ENCODE data around the gene SRRM4.

SRRM4 gene

GRCh38 chr12:119008691-119009221 lies 27.4 kb downstream of the SRRM4 start:
- no peak for TF ChIP-seq ZFX (IDR thresholded peaks at IDR 0.05; ENCODE audit: borderline replicate concordance)
- TF ChIP-seq CTCF (IDR thresholded peaks at IDR 0.05), result no peak
- H3K27ac ChIP-seq, result peak overlapping the region; percentile 85

GRCh38 chr12:119011231-119011630 lies 29.9 kb downstream of the SRRM4 start:
- no peak for TF ChIP-seq CTCF (IDR thresholded peaks at IDR 0.05)
- TF ChIP-seq ZFX (IDR thresholded peaks at IDR 0.05; ENCODE audit: borderline replicate concordance), result no peak
- peak overlapping the region; percentile 85 for H3K27ac ChIP-seq

GRCh38 chr12:119012179-119012578 lies 30.8 kb downstream of the SRRM4 start:
- TF ChIP-seq CTCF (IDR thresholded peaks at IDR 0.05), result no peak
- TF ChIP-seq ZFX (IDR thresholded peaks at IDR 0.05; ENCODE audit: borderline replicate concordance), result no peak
- H3K27ac ChIP-seq, result peak overlapping the region; percentile 85

- TF ChIP-seq CTCF (IDR thresholded peaks at IDR 0.05), result no peak
- no peak for TF ChIP-seq ZFX (IDR thresholded peaks at IDR 0.05; ENCODE audit: borderline replicate concordance)
- H3K27ac ChIP-seq, result peak overlapping the region; percentile 85
Observed at GRCh38 chr12:119013023-119013422, 31.7 kb downstream of the SRRM4 start.

GRCh38 chr12:119014368-119014767 lies 33.0 kb downstream of the SRRM4 start:
- H3K27ac ChIP-seq, result peak overlapping the region; percentile 54
- TF ChIP-seq CTCF (IDR thresholded peaks at IDR 0.05), result no peak

- H3K27ac ChIP-seq, result peak overlapping the region; percentile 54
- no peak for TF ChIP-seq CTCF (IDR thresholded peaks at IDR 0.05)
- no peak for TF ChIP-seq ZFX (IDR thresholded peaks at IDR 0.05; ENCODE audit: borderline replicate concordance)
Observed at GRCh38 chr12:119016715-119017114, 35.4 kb downstream of the SRRM4 start.

GRCh38 chr12:119019166-119019565 lies 37.8 kb downstream of the SRRM4 start:
- no peak for TF ChIP-seq CTCF (IDR thresholded peaks at IDR 0.05)
- no peak for TF ChIP-seq ZFX (IDR thresholded peaks at IDR 0.05; ENCODE audit: borderline replicate concordance)
- peak overlapping the region; percentile 54 for H3K27ac ChIP-seq
